H1 (cell line): ENCODE data around the gene ADAMTS6. TPM values are rescaled to one million over a fixed set of nuclear protein-coding genes. Genes with fewer than 3 reads are reported as not detected.

ENCODE experiments used
- CTCF ChIA-PET: fragments of 300-600 bp; sonication (Branson Sonifier 250); formaldehyde crosslinking; loops from one replicate; lab custom pipeline; 2021; ENCODE audit not compliant: partially characterized antibody; lab: Charles Lee
- POLR2A ChIA-PET: fragments of 300-600 bp; sonication (Branson Sonifier 250); formaldehyde crosslinking; loops from one replicate; lab custom pipeline; 2021; ENCODE audit warnings: inconsistent platforms; ENCODE audit not compliant: partially characterized antibody; lab: Charles Lee
- DNase-seq, 2 experiments: peaks; one replicate each; pipeline versions ENCODE4 v3.0.0 to v3.0.0-alpha.2; 2010 to 2022; ENCODE audit warnings: low spot score in 2 of 2, low read depth in 1 of 2, mixed read lengths in 1 of 2
- FAIRE-seq: peaks from 2 replicates; lab custom pipeline; 2011; peaks lifted over from hg19 to GRCh38; lab: Jason Lieb, UNC
- H2AFZ ChIP-seq: 2 replicates; pipeline ENCODE4 v1.8.1; 2012; ENCODE audit warnings: low read length, inconsistent platforms
- H2AK5ac ChIP-seq: 2 replicates; pipeline ENCODE4 v1.6.1; 2013; ENCODE audit warnings: low read depth, low read length
- H2BK120ac ChIP-seq: replicated peaks from 2 replicates; pipeline ENCODE3; 2013; ENCODE audit warnings: low read depth, low read length, inconsistent platforms
- H2BK12ac ChIP-seq: 2 replicates; pipeline ENCODE4 v1.6.1; 2013; ENCODE audit warnings: low read depth, low read length
- H2BK15ac ChIP-seq: 2 replicates; pipeline ENCODE4 v1.6.1; 2013; ENCODE audit warnings: low read length
- H2BK20ac ChIP-seq: 2 replicates; pipeline ENCODE4 v1.6.1; 2013; ENCODE audit warnings: low read length
- H2BK5ac ChIP-seq: 2 replicates; pipeline ENCODE4 v1.6.1; 2013; ENCODE audit warnings: low read depth, low read length
- H3K14ac ChIP-seq: 2 replicates; pipeline ENCODE4 v1.6.1; 2013; ENCODE audit warnings: inconsistent platforms; ENCODE audit not compliant: insufficient read length
- H3K18ac ChIP-seq: 2 replicates; pipeline ENCODE4 v1.6.1; 2013; ENCODE audit warnings: low read length; ENCODE audit errors: extremely low read depth
- H3K23ac ChIP-seq: 2 replicates; pipeline ENCODE4 v1.6.1; 2013; ENCODE audit warnings: inconsistent platforms; ENCODE audit not compliant: insufficient read length
- H3K23me2 ChIP-seq: 2 replicates; pipeline ENCODE4 v1.6.1; 2013; ENCODE audit warnings: low read depth, low read length
- H3K27ac ChIP-seq: 2 replicates; pipeline ENCODE4 v1.6.1; 2011; ENCODE audit warnings: low read depth, low read length, inconsistent platforms
- H3K27me3 ChIP-seq, 4 experiments: replicated peaks in 1 of 4; 1 replicate in 1 of 4; 2 replicates in 3 of 4; pipeline versions ENCODE4 v1.6.1 to v1.8.1; 2011 to 2013; ENCODE audit warnings: low read length in 3 of 4, mild to moderate bottlenecking in 3 of 4, inconsistent platforms in 2 of 4, mixed read lengths in 2 of 4, moderate library complexity in 1 of 4; ENCODE audit not compliant: control insufficient read depth in 3 of 4, insufficient read depth in 3 of 4; ENCODE audit errors: extremely low read depth in 1 of 4
- H3K36me3 ChIP-seq, 4 experiments: 2 replicates each; pipeline versions ENCODE4 v1.6.1 to v1.8.1; 2011 to 2013; ENCODE audit warnings: mild to moderate bottlenecking in 4 of 4, low read length in 3 of 4, moderate library complexity in 2 of 4, control low read depth in 1 of 4, inconsistent platforms in 1 of 4; ENCODE audit not compliant: insufficient read depth in 4 of 4, control insufficient read depth in 2 of 4
- H3K4ac ChIP-seq: replicated peaks from 2 replicates; pipeline ENCODE3; 2013; ENCODE audit warnings: low read length, low read depth, mixed read lengths, inconsistent platforms; ENCODE audit not compliant: insufficient read length
- H3K4me1 ChIP-seq, 4 experiments: replicated peaks in 1 of 4; 1 replicate in 1 of 4; 2 replicates in 3 of 4; pipeline versions ENCODE4 v1.6.1 to v1.8.1; 2011 to 2013; ENCODE audit warnings: low read length in 3 of 4, inconsistent platforms in 2 of 4, mixed read lengths in 1 of 4; ENCODE audit not compliant: insufficient read depth in 4 of 4, control insufficient read depth in 3 of 4
- H3K4me2 ChIP-seq, 2 experiments: 2 replicates each; pipeline versions ENCODE4 v1.6.1 to v1.8.1; 2011 to 2013; ENCODE audit warnings: low read depth in 2 of 2, low read length in 2 of 2, control low read depth in 1 of 2, inconsistent platforms in 1 of 2, mild to moderate bottlenecking in 1 of 2; ENCODE audit not compliant: insufficient read depth in 1 of 2
- H3K4me3 ChIP-seq, 4 experiments: fragments of 200-600, 300-600 bp in 1 of 4; sonication (generic), shearing (Covaris generic), sonication (Bioruptor Twin) in 1 of 4; 2 replicates each; pipeline versions ENCODE4 v1.5.1 to v1.8.1; 2011 to 2016; ENCODE audit warnings: low read length in 4 of 4, low read depth in 3 of 4, control low read depth in 2 of 4, inconsistent platforms in 2 of 4, mild to moderate bottlenecking in 2 of 4, mixed read lengths in 1 of 4, moderate library complexity in 1 of 4; ENCODE audit not compliant: insufficient read depth in 2 of 4; ENCODE audit errors: extremely low read depth in 1 of 4
- H3K56ac ChIP-seq: replicated peaks from 2 replicates; pipeline ENCODE3; 2013; ENCODE audit warnings: low read depth, mild to moderate bottlenecking, mixed read lengths, low read length, inconsistent platforms; ENCODE audit not compliant: insufficient read length
- H3K79me1 ChIP-seq: 2 replicates; pipeline ENCODE4 v1.6.1; 2013; ENCODE audit warnings: low read depth, low read length, control low read depth
- H3K79me2 ChIP-seq, 2 experiments: 2 replicates each; pipeline versions ENCODE4 v1.6.1 to v1.8.1; 2012 to 2013; ENCODE audit warnings: low read length in 2 of 2, mild to moderate bottlenecking in 2 of 2, inconsistent platforms in 1 of 2; ENCODE audit not compliant: insufficient read depth in 2 of 2, control insufficient read depth in 1 of 2
- H3K9ac ChIP-seq, 4 experiments: replicated peaks in 1 of 4; 1 replicate in 1 of 4; 2 replicates in 3 of 4; pipeline versions ENCODE4 v1.6.1 to v1.8.1; 2011 to 2013; ENCODE audit warnings: low read depth in 3 of 4, low read length in 3 of 4, control low read depth in 2 of 4, mild to moderate bottlenecking in 2 of 4, moderate library complexity in 2 of 4, inconsistent platforms in 1 of 4; ENCODE audit errors: extremely low read depth in 1 of 4
- H3K9me3 ChIP-seq, 2 experiments: 2 replicates each; pipeline versions ENCODE4 v1.6.1 to v1.8.1; 2012 to 2013; ENCODE audit warnings: mild to moderate bottlenecking in 2 of 2, moderate library complexity in 2 of 2, control low read depth in 1 of 2, inconsistent platforms in 1 of 2, low read depth in 1 of 2, low read length in 1 of 2, mixed read lengths in 1 of 2; ENCODE audit not compliant: insufficient read depth in 2 of 2
- H4K20me1 ChIP-seq, 2 experiments: replicated peaks in 1 of 2; 2 replicates each; pipeline versions ENCODE3 to v1.8.1; 2011 to 2013; ENCODE audit warnings: inconsistent platforms in 2 of 2, low read length in 2 of 2, mild to moderate bottlenecking in 1 of 2; ENCODE audit not compliant: insufficient read depth in 2 of 2, control insufficient read depth in 1 of 2
- H4K5ac ChIP-seq: 2 replicates; pipeline ENCODE4 v1.6.1; 2013; ENCODE audit warnings: low read length, low read depth, mixed read lengths, inconsistent platforms; ENCODE audit not compliant: insufficient read length
- H4K8ac ChIP-seq: 2 replicates; pipeline ENCODE4 v1.8.0; 2013; ENCODE audit warnings: mild to moderate bottlenecking, moderate library complexity, low read length, inconsistent platforms; ENCODE audit not compliant: insufficient read depth; ENCODE audit errors: extremely low read depth
- H4K91ac ChIP-seq: replicated peaks from 2 replicates; pipeline ENCODE3; 2013; ENCODE audit warnings: low read length, mixed read lengths, inconsistent platforms; ENCODE audit not compliant: insufficient read length
- FOSL1 ChIP-seq: IDR thresholded peaks from 2 replicates; pipeline ENCODE4 v1.6.1; 2011; ENCODE audit warnings: mild to moderate bottlenecking, low read depth, low read length, moderate library complexity; ENCODE audit not compliant: insufficient read depth
- GTF2F1 ChIP-seq: IDR thresholded peaks from 2 replicates; pipeline ENCODE4 v1.6.1; 2012; ENCODE audit warnings: low read depth, low read length, improper control_type of control experiment, borderline replicate concordance
- PHF8 ChIP-seq: fragments of 200-600 bp; sonication (generic); conservative IDR thresholded peaks from 2 replicates; pipeline ENCODE4 v1.7.1; 2012; ENCODE audit warnings: low read depth, mild to moderate bottlenecking, inconsistent platforms, low read length, moderate library complexity
- POLR2A ChIP-seq, 2 experiments: IDR thresholded peaks; 1 replicate in 1 of 2; 2 replicates in 1 of 2; pipeline ENCODE4 v1.6.1; 2011; ENCODE audit warnings: low read depth in 2 of 2, low read length in 2 of 2, mild to moderate bottlenecking in 2 of 2; ENCODE audit errors: control extremely low read depth in 1 of 2
- POU5F1 ChIP-seq: IDR thresholded peaks from 2 replicates; pipeline ENCODE4 v1.6.1; 2011; ENCODE audit warnings: low read depth, mild to moderate bottlenecking, low read length, moderate library complexity
- RXRA ChIP-seq: IDR thresholded peaks from 2 replicates; pipeline ENCODE4 v1.6.1; 2011; ENCODE audit warnings: low read depth, mild to moderate bottlenecking, low read length, moderate library complexity; ENCODE audit not compliant: insufficient read depth
- SP1 ChIP-seq: IDR thresholded peaks from 2 replicates; pipeline ENCODE4 v1.6.1; 2011; ENCODE audit warnings: low read depth, low read length
- SP4 ChIP-seq: IDR thresholded peaks from 2 replicates; pipeline ENCODE4 v1.6.1; 2012; ENCODE audit warnings: low read length, inconsistent platforms
- TBP ChIP-seq: IDR thresholded peaks from 2 replicates; pipeline ENCODE4 v1.6.1; 2011; ENCODE audit warnings: low read depth, low read length, improper control_type of control experiment
- YY1 ChIP-seq: IDR thresholded peaks from 2 replicates; pipeline ENCODE4 v1.6.1; 2011; ENCODE audit warnings: low read depth, mild to moderate bottlenecking, low read length
- WGBS, 2 experiments: shearing (Covaris generic) in 1 of 2; methylation state at CpG; one replicate each; pipeline versions ENCODE4 v1.1.6 to v1.1.7; 2013 to 2015; ENCODE audit warnings: low lambda C conversion rate in 2 of 2, mixed read lengths in 2 of 2, inconsistent platforms in 1 of 2, low coverage in 1 of 2, missing lambda C conversion rate in 1 of 2; ENCODE audit not compliant: insufficient replicate concordance in 2 of 2, insufficient coverage in 1 of 2, insufficient read length in 1 of 2; ENCODE audit errors: extremely low coverage in 1 of 2, missing lambda C conversion rate in 1 of 2; 5-methylcytosine and 5-hydroxymethylcytosine counted together
- polyA plus RNA-seq, 7 experiments: library from polyadenylated mRNA; depleted of rRNA in 3 of 7; stranded (reverse) in 5 of 7; unstranded in 2 of 7; fragments of >200 nt in 5 of 7; fragments of 200-250 nt in 2 of 7; gene quantifications; 1 replicate in 5 of 7; 2 replicates in 1 of 7; 4 replicates in 1 of 7; pipeline versions ENCODE4 v1.2.1 to v1.2.3, GENCODE V29; 2011 to 2013; ENCODE audit warnings: missing spikeins in 2 of 7, mixed read lengths in 2 of 7
- total RNA-seq: library from RNA; stranded (reverse); fragmentation: NEBNext Ultra II Directional; extraction: Animal tissue kit (Norgen Biotek cat#: 25700); gene quantifications from 2 replicates; pipeline ENCODE4 v1.2.1, GENCODE V29; 2021
- TF ChIP-seq, protein P1 (sequence below): IDR thresholded peaks from 2 replicates; pipeline ENCODE4 v1.6.1; 2011; ENCODE audit warnings: low read length, improper control_type of control experiment
- TF ChIP-seq, protein P2 (sequence below), 3 experiments: IDR thresholded peaks; 1 replicate in 2 of 3; 2 replicates in 1 of 3; pipeline versions ENCODE4 v1.5.1 to v1.6.1; 2011; ENCODE audit warnings: low read length in 3 of 3, mild to moderate bottlenecking in 3 of 3, inconsistent platforms in 2 of 3, low read depth in 1 of 3, moderate library complexity in 1 of 3; ENCODE audit not compliant: insufficient read depth in 1 of 3; ENCODE audit errors: control extremely low read depth in 1 of 3

ADAMTS6 gene
- total and polyA plus RNA-seq, 2 of the 8 experiments (the other 6 are each of a cell fraction or from before 2014, with no cell fraction given), result 0.74 to 2.4 TPM

GRCh38 chr5:65418661-65419060 lies 63.1 kb downstream of the ADAMTS6 start:
- POLR2A ChIA-PET, result no interaction called here
- no peaks in the 10 kb centered on the region for H4K20me1 ChIP-seq
- H2BK5ac ChIP-seq, result no peak overlapping the region
- no peaks in the 10 kb centered on the region; a peak in 1 of 7 replicates for H3K4me1 ChIP-seq
- H2BK20ac ChIP-seq, result no peak overlapping the region
- DNase-seq (no peak), FAIRE-seq (no peak)
- no peak overlapping the region for H4K91ac ChIP-seq
- no peak overlapping the region for H3K18ac ChIP-seq
- no peaks in the 10 kb centered on the region for H3K79me1 ChIP-seq
- no peak overlapping the region for H3K14ac ChIP-seq
- H3K27ac ChIP-seq, result no peak overlapping the region
- no peak overlapping the region for H2BK120ac ChIP-seq
- H3K23ac ChIP-seq, result no peak overlapping the region
- H2BK12ac ChIP-seq, result no peak overlapping the region
- H2BK15ac ChIP-seq, result no peak overlapping the region
- no peak overlapping the region for H4K8ac ChIP-seq
- no peak overlapping the region for H3K4ac ChIP-seq
- H4K5ac ChIP-seq, result no peak overlapping the region
- CTCF ChIA-PET, result no interaction called here
- no peak overlapping the region for H3K4me3 ChIP-seq
- H3K36me3 ChIP-seq, result no peaks in the 10 kb centered on the region; a peak in 1 of 8 replicates
- no peaks in the 10 kb centered on the region for H3K23me2 ChIP-seq
- no peak overlapping the region for H2AFZ ChIP-seq
- H3K4me2 ChIP-seq, result no peak overlapping the region
- no peaks in the 10 kb centered on the region for H3K79me2 ChIP-seq
- H3K27me3 ChIP-seq, result no peaks in the 10 kb centered on the region
- H3K9me3 ChIP-seq, result peaks cover 0 to 10% of the 10 kb centered on the region in 2 experiments; a peak in 3 of 4 replicates
- WGBS, 2 experiments, result 80% methylated on average over 2 of the region's 2 CpGs; no CpG with 5 or more reads in 1 of the 2 experiments
- H3K56ac ChIP-seq, result no peak overlapping the region
- H3K9ac ChIP-seq, result no peak overlapping the region
- H2AK5ac ChIP-seq, result no peak overlapping the region
- TF ChIP-seq POU5F1 (no peak), GTF2F1 (no peak), TBP (no peak), YY1 (no peak), SP1 (no peak), RXRA (no peak), SP4 (no peak), PHF8 (no peak), FOSL1 (no peak), POLR2A (IDR thresholded peaks at IDR 0.05; ENCODE audit: control extremely low read depth in 1 of 2, low read depth in 2 of 2, low read length in 2 of 2) (no peak)
- TF ChIP-seq, protein P1, sequence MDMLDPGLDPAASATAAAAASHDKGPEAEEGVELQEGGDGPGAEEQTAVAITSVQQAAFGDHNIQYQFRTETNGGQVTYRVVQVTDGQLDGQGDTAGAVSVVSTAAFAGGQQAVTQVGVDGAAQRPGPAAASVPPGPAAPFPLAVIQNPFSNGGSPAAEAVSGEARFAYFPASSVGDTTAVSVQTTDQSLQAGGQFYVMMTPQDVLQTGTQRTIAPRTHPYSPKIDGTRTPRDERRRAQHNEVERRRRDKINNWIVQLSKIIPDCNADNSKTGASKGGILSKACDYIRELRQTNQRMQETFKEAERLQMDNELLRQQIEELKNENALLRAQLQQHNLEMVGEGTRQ, result no peak
- TF ChIP-seq, protein P2, sequence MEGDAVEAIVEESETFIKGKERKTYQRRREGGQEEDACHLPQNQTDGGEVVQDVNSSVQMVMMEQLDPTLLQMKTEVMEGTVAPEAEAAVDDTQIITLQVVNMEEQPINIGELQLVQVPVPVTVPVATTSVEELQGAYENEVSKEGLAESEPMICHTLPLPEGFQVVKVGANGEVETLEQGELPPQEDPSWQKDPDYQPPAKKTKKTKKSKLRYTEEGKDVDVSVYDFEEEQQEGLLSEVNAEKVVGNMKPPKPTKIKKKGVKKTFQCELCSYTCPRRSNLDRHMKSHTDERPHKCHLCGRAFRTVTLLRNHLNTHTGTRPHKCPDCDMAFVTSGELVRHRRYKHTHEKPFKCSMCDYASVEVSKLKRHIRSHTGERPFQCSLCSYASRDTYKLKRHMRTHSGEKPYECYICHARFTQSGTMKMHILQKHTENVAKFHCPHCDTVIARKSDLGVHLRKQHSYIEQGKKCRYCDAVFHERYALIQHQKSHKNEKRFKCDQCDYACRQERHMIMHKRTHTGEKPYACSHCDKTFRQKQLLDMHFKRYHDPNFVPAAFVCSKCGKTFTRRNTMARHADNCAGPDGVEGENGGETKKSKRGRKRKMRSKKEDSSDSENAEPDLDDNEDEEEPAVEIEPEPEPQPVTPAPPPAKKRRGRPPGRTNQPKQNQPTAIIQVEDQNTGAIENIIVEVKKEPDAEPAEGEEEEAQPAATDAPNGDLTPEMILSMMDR (IDR thresholded peaks at IDR 0.05; ENCODE audit: control extremely low read depth in 1 of 3, insufficient read depth in 1 of 3, low read depth in 1 of 3, low read length in 3 of 3), result no peak
